HepG2 (cell line): ENCODE results near the gene NHSL1. TPM values are rescaled to one million over a fixed set of nuclear protein-coding genes. Genes with fewer than 3 reads are reported as not detected.
A peak's percentile ranks its signal among the peaks of the same experiment; 100 is the strongest.

Experiments used
- ARID2 ChIP-seq: sonication (generic); formaldehyde crosslinking; IDR thresholded peaks from 2 replicates; pipeline ENCODE4 v1.8.1; 2022; ENCODE audit warnings: mild to moderate bottlenecking, missing genetic modification reagents, borderline replicate concordance
- CAMTA2 ChIP-seq: sonication (generic); formaldehyde crosslinking; IDR thresholded peaks from 2 replicates; pipeline ENCODE4 v1.4.0; 2020; ENCODE audit warnings: mild to moderate bottlenecking, missing genetic modification reagents, borderline replicate concordance
- NPAS2 ChIP-seq: sonication (generic); formaldehyde crosslinking; IDR thresholded peaks from 2 replicates; pipeline ENCODE4 v1.8.0; 2022; ENCODE audit warnings: mild to moderate bottlenecking, missing genetic modification reagents, borderline replicate concordance
- POLR2A ChIP-seq, 2 experiments: IDR thresholded peaks; 2 replicates each; pipeline ENCODE4 v1.6.1; 2011; ENCODE audit warnings: low read depth in 2 of 2, low read length in 2 of 2, mild to moderate bottlenecking in 1 of 2, moderate library complexity in 1 of 2; ENCODE audit not compliant: insufficient read depth in 1 of 2
- RARA ChIP-seq: IDR thresholded peaks from 2 replicates; pipeline ENCODE4 v1.6.1; 2016; ENCODE audit warnings: missing genetic modification reagents, missing compliant biosample characterization
- SNRNP70 ChIP-seq: fragments of 200-400 bp; formaldehyde crosslinking; IDR thresholded peaks from 2 replicates; pipeline ENCODE4 v1.6.1; 2017; ENCODE audit warnings: mild to moderate bottlenecking, low read depth, low read length, moderate library complexity
- SP5 ChIP-seq: IDR thresholded peaks from 2 replicates; pipeline ENCODE4 v1.6.1; 2016; ENCODE audit warnings: low read depth, borderline replicate concordance
- ZNF484 ChIP-seq: sonication (generic); formaldehyde crosslinking; IDR thresholded peaks from 2 replicates; pipeline ENCODE4 v1.5.1; 2020; ENCODE audit warnings: mild to moderate bottlenecking, low read depth, missing genetic modification reagents, borderline replicate concordance
- ZNF567 ChIP-seq: sonication (generic); formaldehyde crosslinking; IDR thresholded peaks from 2 replicates; pipeline ENCODE4 v1.8.1; 2023; ENCODE audit warnings: mild to moderate bottlenecking, missing genetic modification reagents, borderline replicate concordance
- ZNF747 ChIP-seq: sonication (generic); formaldehyde crosslinking; IDR thresholded peaks from 2 replicates; pipeline ENCODE4 v1.8.1; 2023; ENCODE audit warnings: missing genetic modification reagents, mild to moderate bottlenecking, borderline replicate concordance
- polyA plus RNA-seq, 8 experiments: library from polyadenylated mRNA; depleted of rRNA in 3 of 8; stranded (reverse) in 7 of 8; unstranded in 1 of 8; fragments of >200 nt; fragmentation: Illumina TruSeq in 4 of 8; extraction: Trizol in 4 of 8; gene quantifications; 2 replicates each; pipeline versions ENCODE4 v1.2.1 to v1.2.3, GENCODE V29; 2011 to 2016; ENCODE audit warnings: low read depth in 4 of 8, missing spikeins in 1 of 8, mixed read lengths in 1 of 8; ENCODE audit not compliant: insufficient read depth in 1 of 8
- total RNA-seq, 5 experiments: library from RNA; depleted of rRNA; stranded (reverse); fragments of >200 nt; fragmentation: Illumina TruSeq; extraction: Trizol; gene quantifications; 2 replicates each; pipeline ENCODE4 v1.2.3, GENCODE V29; 2016; ENCODE audit warnings: low read depth in 1 of 5
- TF ChIP-seq, protein P1 (sequence below): sonication (generic); formaldehyde crosslinking; IDR thresholded peaks from 2 replicates; pipeline ENCODE4 v1.4.0; 2020; ENCODE audit warnings: missing genetic modification reagents, low read depth, mild to moderate bottlenecking, borderline replicate concordance
- TF ChIP-seq, protein P2 (sequence below): sonication (generic); formaldehyde crosslinking; IDR thresholded peaks from 2 replicates; pipeline ENCODE4 v1.4.0; 2020; ENCODE audit warnings: missing genetic modification reagents, mild to moderate bottlenecking, borderline replicate concordance
- TF ChIP-seq, protein P3 (sequence below): sonication (generic); formaldehyde crosslinking; IDR thresholded peaks from 2 replicates; pipeline ENCODE4 v1.5.0; 2020; ENCODE audit warnings: missing genetic modification reagents, mild to moderate bottlenecking, borderline replicate concordance
- TF ChIP-seq, protein P4 (sequence below): sonication (generic); formaldehyde crosslinking; IDR thresholded peaks from 2 replicates; pipeline ENCODE4 v1.8.0; 2022; ENCODE audit warnings: missing genetic modification reagents, mild to moderate bottlenecking, borderline replicate concordance
- TF ChIP-seq, protein P5 (sequence below): sonication (generic); formaldehyde crosslinking; IDR thresholded peaks from 2 replicates; pipeline ENCODE4 v1.5.0; 2020; ENCODE audit warnings: missing genetic modification reagents, mild to moderate bottlenecking, borderline replicate concordance
- TF ChIP-seq, protein P6 (sequence below), 2 experiments: sonication (generic) in 1 of 2; formaldehyde crosslinking in 1 of 2; IDR thresholded peaks; 2 replicates each; pipeline versions ENCODE4 v1.5.1 to v1.6.1; 2011 to 2020; ENCODE audit warnings: borderline replicate concordance in 1 of 2, low read depth in 1 of 2, low read length in 1 of 2, mild to moderate bottlenecking in 1 of 2, missing genetic modification reagents in 1 of 2, moderate library complexity in 1 of 2
- TF ChIP-seq, protein P7 (sequence below): IDR thresholded peaks from 2 replicates; pipeline ENCODE4 v1.6.1; 2016; ENCODE audit warnings: mild to moderate bottlenecking, missing biosample characterization, missing genetic modification reagents
- TF ChIP-seq, protein P8 (sequence below): sonication (generic); formaldehyde crosslinking; IDR thresholded peaks from 2 replicates; pipeline ENCODE4 v1.8.1; 2023; ENCODE audit warnings: missing genetic modification reagents, mild to moderate bottlenecking, borderline replicate concordance

NHSL1 gene
- total and polyA plus RNA-seq, 2 of the 13 experiments (the other 11 are each of a cell fraction or from before 2014, with no cell fraction given) = 24.9 to 53.6 TPM

DNA sequence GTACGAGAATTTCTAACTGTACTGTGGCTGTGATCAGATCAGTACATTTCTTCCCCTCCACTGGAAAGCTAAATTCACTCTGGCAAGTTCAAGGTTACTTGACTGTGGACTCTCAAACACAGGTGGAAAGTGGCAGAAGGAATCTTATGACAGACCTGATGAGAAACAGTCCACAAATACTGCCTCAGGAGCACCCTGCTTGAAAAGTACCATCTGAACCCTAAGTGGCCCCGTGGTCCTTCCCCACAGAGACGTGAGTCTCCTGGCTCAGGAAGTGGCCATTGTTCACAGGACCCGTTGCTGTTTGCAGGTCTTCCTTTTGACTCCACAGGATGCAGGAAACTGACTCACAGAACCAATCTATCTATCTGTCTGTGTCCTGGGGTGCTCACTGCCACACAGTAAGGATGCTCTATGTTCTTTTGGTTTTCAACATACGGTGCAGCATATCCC is 47.5 kb upstream of the NHSL1 start (continued):
- TF ChIP-seq RARA (CRISPR knock-in tag) = peak; percentile 68; the same call in 1 of the 2 replicates
- TF ChIP-seq, protein P1, sequence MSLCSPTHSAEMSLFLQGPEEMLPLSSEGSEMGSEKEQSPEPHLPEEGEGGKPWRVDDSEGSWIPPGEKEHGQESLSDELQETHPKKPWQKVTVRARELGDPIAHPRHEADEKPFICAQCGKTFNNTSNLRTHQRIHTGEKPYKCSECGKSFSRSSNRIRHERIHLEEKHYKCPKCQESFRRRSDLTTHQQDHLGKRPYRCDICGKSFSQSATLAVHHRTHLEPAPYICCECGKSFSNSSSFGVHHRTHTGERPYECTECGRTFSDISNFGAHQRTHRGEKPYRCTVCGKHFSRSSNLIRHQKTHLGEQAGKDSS = no peak
- TF ChIP-seq, protein P2, sequence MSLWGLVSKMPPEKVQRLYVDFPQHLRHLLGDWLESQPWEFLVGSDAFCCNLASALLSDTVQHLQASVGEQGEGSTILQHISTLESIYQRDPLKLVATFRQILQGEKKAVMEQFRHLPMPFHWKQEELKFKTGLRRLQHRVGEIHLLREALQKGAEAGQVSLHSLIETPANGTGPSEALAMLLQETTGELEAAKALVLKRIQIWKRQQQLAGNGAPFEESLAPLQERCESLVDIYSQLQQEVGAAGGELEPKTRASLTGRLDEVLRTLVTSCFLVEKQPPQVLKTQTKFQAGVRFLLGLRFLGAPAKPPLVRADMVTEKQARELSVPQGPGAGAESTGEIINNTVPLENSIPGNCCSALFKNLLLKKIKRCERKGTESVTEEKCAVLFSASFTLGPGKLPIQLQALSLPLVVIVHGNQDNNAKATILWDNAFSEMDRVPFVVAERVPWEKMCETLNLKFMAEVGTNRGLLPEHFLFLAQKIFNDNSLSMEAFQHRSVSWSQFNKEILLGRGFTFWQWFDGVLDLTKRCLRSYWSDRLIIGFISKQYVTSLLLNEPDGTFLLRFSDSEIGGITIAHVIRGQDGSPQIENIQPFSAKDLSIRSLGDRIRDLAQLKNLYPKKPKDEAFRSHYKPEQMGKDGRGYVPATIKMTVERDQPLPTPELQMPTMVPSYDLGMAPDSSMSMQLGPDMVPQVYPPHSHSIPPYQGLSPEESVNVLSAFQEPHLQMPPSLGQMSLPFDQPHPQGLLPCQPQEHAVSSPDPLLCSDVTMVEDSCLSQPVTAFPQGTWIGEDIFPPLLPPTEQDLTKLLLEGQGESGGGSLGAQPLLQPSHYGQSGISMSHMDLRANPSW (CRISPR knock-in tag) = no peak
- TF ChIP-seq, protein P3, sequence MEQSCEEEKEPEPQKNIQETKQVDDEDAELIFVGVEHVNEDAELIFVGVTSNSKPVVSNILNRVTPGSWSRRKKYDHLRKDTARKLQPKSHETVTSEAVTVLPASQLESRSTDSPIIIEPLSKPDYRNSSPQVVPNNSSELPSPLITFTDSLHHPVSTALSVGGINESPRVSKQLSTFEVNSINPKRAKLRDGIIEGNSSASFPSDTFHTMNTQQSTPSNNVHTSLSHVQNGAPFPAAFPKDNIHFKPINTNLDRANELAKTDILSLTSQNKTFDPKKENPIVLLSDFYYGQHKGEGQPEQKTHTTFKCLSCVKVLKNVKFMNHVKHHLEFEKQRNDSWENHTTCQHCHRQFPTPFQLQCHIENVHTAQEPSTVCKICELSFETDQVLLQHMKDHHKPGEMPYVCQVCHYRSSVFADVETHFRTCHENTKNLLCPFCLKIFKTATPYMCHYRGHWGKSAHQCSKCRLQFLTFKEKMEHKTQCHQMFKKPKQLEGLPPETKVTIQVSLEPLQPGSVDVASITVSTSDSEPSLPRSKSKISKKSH (CRISPR knock-in tag) = no peak
- TF ChIP-seq CAMTA2 (CRISPR knock-in tag) = no peak
- no peak for TF ChIP-seq ARID2 (CRISPR knock-in tag)
- 0 out of 4 replicates have a peak, but pooled peaks of 1 of the 2 experiments have one; percentile 25 for TF ChIP-seq POLR2A (IDR thresholded peaks at IDR 0.05; ENCODE audit: insufficient read depth in 1 of 2, low read depth in 2 of 2, low read length in 2 of 2)
- no peak for TF ChIP-seq NPAS2
- no peak for TF ChIP-seq ZNF747 (CRISPR knock-in tag)
- TF ChIP-seq, protein P4, sequence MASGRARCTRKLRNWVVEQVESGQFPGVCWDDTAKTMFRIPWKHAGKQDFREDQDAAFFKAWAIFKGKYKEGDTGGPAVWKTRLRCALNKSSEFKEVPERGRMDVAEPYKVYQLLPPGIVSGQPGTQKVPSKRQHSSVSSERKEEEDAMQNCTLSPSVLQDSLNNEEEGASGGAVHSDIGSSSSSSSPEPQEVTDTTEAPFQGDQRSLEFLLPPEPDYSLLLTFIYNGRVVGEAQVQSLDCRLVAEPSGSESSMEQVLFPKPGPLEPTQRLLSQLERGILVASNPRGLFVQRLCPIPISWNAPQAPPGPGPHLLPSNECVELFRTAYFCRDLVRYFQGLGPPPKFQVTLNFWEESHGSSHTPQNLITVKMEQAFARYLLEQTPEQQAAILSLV (CRISPR knock-in tag) = no peak
- TF ChIP-seq, protein P5, sequence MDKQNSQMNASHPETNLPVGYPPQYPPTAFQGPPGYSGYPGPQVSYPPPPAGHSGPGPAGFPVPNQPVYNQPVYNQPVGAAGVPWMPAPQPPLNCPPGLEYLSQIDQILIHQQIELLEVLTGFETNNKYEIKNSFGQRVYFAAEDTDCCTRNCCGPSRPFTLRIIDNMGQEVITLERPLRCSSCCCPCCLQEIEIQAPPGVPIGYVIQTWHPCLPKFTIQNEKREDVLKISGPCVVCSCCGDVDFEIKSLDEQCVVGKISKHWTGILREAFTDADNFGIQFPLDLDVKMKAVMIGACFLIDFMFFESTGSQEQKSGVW = no peak
- TF ChIP-seq, protein P6, sequence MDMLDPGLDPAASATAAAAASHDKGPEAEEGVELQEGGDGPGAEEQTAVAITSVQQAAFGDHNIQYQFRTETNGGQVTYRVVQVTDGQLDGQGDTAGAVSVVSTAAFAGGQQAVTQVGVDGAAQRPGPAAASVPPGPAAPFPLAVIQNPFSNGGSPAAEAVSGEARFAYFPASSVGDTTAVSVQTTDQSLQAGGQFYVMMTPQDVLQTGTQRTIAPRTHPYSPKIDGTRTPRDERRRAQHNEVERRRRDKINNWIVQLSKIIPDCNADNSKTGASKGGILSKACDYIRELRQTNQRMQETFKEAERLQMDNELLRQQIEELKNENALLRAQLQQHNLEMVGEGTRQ (IDR thresholded peaks at IDR 0.05; ENCODE audit: low read depth, low read length) = no peak
- TF ChIP-seq, protein P6 (CRISPR knock-in tag; IDR thresholded peaks at IDR 0.05; ENCODE audit: borderline replicate concordance) = no peak
- no peak for TF ChIP-seq ZNF567
- TF ChIP-seq ZNF484 (CRISPR knock-in tag) = no peak
- TF ChIP-seq, protein P7, sequence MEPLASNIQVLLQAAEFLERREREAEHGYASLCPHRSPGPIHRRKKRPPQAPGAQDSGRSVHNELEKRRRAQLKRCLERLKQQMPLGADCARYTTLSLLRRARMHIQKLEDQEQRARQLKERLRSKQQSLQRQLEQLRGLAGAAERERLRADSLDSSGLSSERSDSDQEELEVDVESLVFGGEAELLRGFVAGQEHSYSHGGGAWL = no peak
- TF ChIP-seq, protein P8, sequence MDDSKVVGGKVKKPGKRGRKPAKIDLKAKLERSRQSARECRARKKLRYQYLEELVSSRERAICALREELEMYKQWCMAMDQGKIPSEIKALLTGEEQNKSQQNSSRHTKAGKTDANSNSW (CRISPR knock-in tag) = no peak
- TF ChIP-seq SNRNP70 = no peak
- 0 out of 2 replicates have a peak, but pooled peaks have one; percentile 18 for TF ChIP-seq SP5 (CRISPR knock-in tag)
